Mesenchymal stem cell (in vitro differentiated cells and primary cell): ENCODE measurements around the gene KRTAP9-7.
"Not testable (repeated sequence)": the region's sequence is repeated elsewhere in the genome, so short reads cannot be mapped to it uniquely, and the experiment has no call there.

Source experiments
- DNase-seq: peaks from one replicate; pipeline ENCODE4 v3.0.0-alpha.2; 2013
- H2AFZ ChIP-seq: one replicate; pipeline ENCODE4 v1.6.1; 2013; ENCODE audit warnings: low read depth, mild to moderate bottlenecking, control low read depth, inconsistent platforms, low read length, moderate library complexity
- H2AK5ac ChIP-seq: 2 replicates; pipeline ENCODE4 v1.6.1; 2013; ENCODE audit warnings: low read length, moderate library complexity, mild to moderate bottlenecking, inconsistent platforms; ENCODE audit not compliant: severe bottlenecking
- H2BK120ac ChIP-seq: one replicate; pipeline ENCODE4 v1.6.1; 2013; ENCODE audit warnings: low read depth, mild to moderate bottlenecking, inconsistent platforms, low read length, moderate library complexity
- H2BK12ac ChIP-seq, 2 experiments: one replicate each; pipeline ENCODE4 v1.6.1; 2013; ENCODE audit warnings: inconsistent platforms in 2 of 2, low read length in 2 of 2, mild to moderate bottlenecking in 2 of 2, moderate library complexity in 2 of 2, control low read depth in 1 of 2
- H2BK15ac ChIP-seq: one replicate; pipeline ENCODE4 v1.6.1; 2013; ENCODE audit warnings: mild to moderate bottlenecking, low read depth, inconsistent platforms; ENCODE audit not compliant: poor library complexity, severe bottlenecking
- H2BK5ac ChIP-seq: 2 replicates; pipeline ENCODE4 v1.6.1; 2013; ENCODE audit warnings: low read depth, mild to moderate bottlenecking, low read length, control low read depth, inconsistent platforms; ENCODE audit not compliant: poor library complexity, severe bottlenecking
- H3K14ac ChIP-seq, 2 experiments: one replicate each; pipeline ENCODE4 v1.6.1; 2013; ENCODE audit warnings: inconsistent platforms in 2 of 2, low read length in 2 of 2, control low read depth in 1 of 2, mild to moderate bottlenecking in 1 of 2, moderate library complexity in 1 of 2
- H3K18ac ChIP-seq, 2 experiments: one replicate each; pipeline ENCODE4 v1.6.1; 2013; ENCODE audit warnings: inconsistent platforms in 2 of 2, low read length in 2 of 2, control low read depth in 1 of 2, low read depth in 1 of 2, mild to moderate bottlenecking in 1 of 2
- H3K23ac ChIP-seq, 2 experiments: one replicate each; pipeline ENCODE4 v1.6.1; 2013; ENCODE audit warnings: inconsistent platforms in 2 of 2, low read length in 2 of 2, mild to moderate bottlenecking in 2 of 2, moderate library complexity in 2 of 2, control low read depth in 1 of 2
- H3K27ac ChIP-seq: 2 replicates; pipeline ENCODE4 v1.5.1; 2013; ENCODE audit warnings: mild to moderate bottlenecking, moderate library complexity, low read length, control low read depth, inconsistent platforms; ENCODE audit not compliant: poor library complexity, severe bottlenecking
- H3K27me3 ChIP-seq, 2 experiments: 2 replicates each; pipeline versions ENCODE4 v1.6.1 to v1.7.0; 2013; ENCODE audit warnings: low read length in 2 of 2, mild to moderate bottlenecking in 2 of 2, moderate library complexity in 2 of 2, control low read depth in 1 of 2, inconsistent platforms in 1 of 2; ENCODE audit not compliant: control insufficient read depth in 1 of 2, insufficient read depth in 1 of 2
- H3K36me3 ChIP-seq, 2 experiments: 2 replicates each; pipeline versions ENCODE4 v1.6.1 to v1.7.0; 2013; ENCODE audit warnings: low read length in 2 of 2, control low read depth in 1 of 2, inconsistent platforms in 1 of 2, low read depth in 1 of 2, mild to moderate bottlenecking in 1 of 2; ENCODE audit not compliant: insufficient read depth in 2 of 2, control insufficient read depth in 1 of 2
- H3K4ac ChIP-seq, 2 experiments: one replicate each; pipeline ENCODE4 v1.6.1; 2013; ENCODE audit warnings: inconsistent platforms in 2 of 2, low read length in 2 of 2, mild to moderate bottlenecking in 2 of 2, moderate library complexity in 2 of 2, control low read depth in 1 of 2, low read depth in 1 of 2
- H3K4me1 ChIP-seq: 2 replicates; pipeline ENCODE4 v1.6.1; 2013; ENCODE audit warnings: low read depth, low read length, control low read depth; ENCODE audit not compliant: control insufficient read depth, insufficient read depth
- H3K4me2 ChIP-seq: 2 replicates; pipeline ENCODE4 v1.6.1; 2013; ENCODE audit warnings: low read length, mild to moderate bottlenecking, inconsistent platforms; ENCODE audit not compliant: poor library complexity, severe bottlenecking
- H3K4me3 ChIP-seq, 2 experiments: 2 replicates each; pipeline versions ENCODE4 v1.5.1 to v1.7.0; 2013; ENCODE audit warnings: low read length in 2 of 2, mild to moderate bottlenecking in 2 of 2, control low read depth in 1 of 2, low read depth in 1 of 2; ENCODE audit not compliant: insufficient read depth in 1 of 2
- H3K79me1 ChIP-seq: replicated peaks from 2 replicates; pipeline ENCODE4 v1.6.1; 2013; ENCODE audit warnings: mild to moderate bottlenecking, control low read depth, low read length, inconsistent platforms; ENCODE audit not compliant: poor library complexity, severe bottlenecking
- H3K9ac ChIP-seq: 2 replicates; pipeline ENCODE4 v1.7.0; 2013; ENCODE audit warnings: mild to moderate bottlenecking, low read length, moderate library complexity
- H3K9me3 ChIP-seq: 2 replicates; pipeline ENCODE4 v1.7.0; 2013; ENCODE audit warnings: mild to moderate bottlenecking, low read length; ENCODE audit not compliant: control insufficient read depth
- H4K8ac ChIP-seq: one replicate; pipeline ENCODE4 v1.6.1; 2013; ENCODE audit warnings: inconsistent platforms, mild to moderate bottlenecking, low read length, moderate library complexity
- H4K91ac ChIP-seq: one replicate; pipeline ENCODE4 v1.6.1; 2013; ENCODE audit warnings: mild to moderate bottlenecking, low read length, inconsistent platforms
- WGBS: methylation state at CpG from one replicate; pipeline ENCODE4 v1.1.7; 2013; ENCODE audit warnings: mixed read lengths; 5-methylcytosine and 5-hydroxymethylcytosine counted together

The KRTAP9-7 gene

GRCh38 chr17:41264599-41264998, 10.9 kb upstream of the KRTAP9-7 start:
- Histone ChIP-seq H3K23ac (no peak overlapping the region), H3K9me3 (no peaks in the 10 kb centered on the region), H3K4me3 (no peak overlapping the region), H3K27ac (no peak overlapping the region), H2BK120ac (no peak overlapping the region), H3K79me1 (no peaks in the 10 kb centered on the region), H3K4me1 (no peaks in the 10 kb centered on the region), H3K27me3 (peaks cover 0 to 22% of the 10 kb centered on the region in 2 experiments), H2BK5ac (no peak overlapping the region), H2AFZ (no peak overlapping the region), H4K91ac (no peak overlapping the region), H3K9ac (no peak overlapping the region), H3K36me3 (no peaks in the 10 kb centered on the region), H3K18ac (no peak overlapping the region), H2AK5ac (no peak overlapping the region), H2BK15ac (no peak overlapping the region), H3K4ac (no peak overlapping the region), H3K14ac (no peak overlapping the region), H2BK12ac (no peak overlapping the region), H3K4me2 (no peak overlapping the region), H4K8ac (no peak overlapping the region)
- no peak for DNase-seq
- WGBS = 83% methylated on average over 2 of the region's 3 CpGs

DNA sequence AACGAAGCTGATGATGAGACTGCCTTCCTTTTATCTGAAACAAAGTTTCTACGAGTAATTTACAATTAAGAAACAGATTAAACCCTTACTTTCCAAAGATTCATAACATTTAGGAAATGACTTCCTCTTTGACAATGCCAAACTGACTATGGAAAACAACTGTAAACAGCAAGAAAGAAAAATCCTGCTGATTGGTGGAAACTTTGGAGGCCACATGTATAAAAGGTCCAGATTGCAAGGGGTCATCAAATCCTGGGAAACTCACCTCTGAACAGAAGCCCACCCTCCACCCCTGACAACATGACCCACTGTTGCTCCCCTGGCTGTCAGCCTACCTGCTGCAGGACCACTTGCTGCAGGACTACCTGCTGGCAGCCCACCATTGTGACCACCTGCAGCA, 10.4 kb upstream of the KRTAP9-7 start, which contains the start of gene KRTAP9-6:
TSS of gene KRTAP9-6 (plus strand) at position 301 of the 400 bp plus-strand sequence. CDS start at position 301, 0 bp downstream.
- no peak for DNase-seq

DNA sequence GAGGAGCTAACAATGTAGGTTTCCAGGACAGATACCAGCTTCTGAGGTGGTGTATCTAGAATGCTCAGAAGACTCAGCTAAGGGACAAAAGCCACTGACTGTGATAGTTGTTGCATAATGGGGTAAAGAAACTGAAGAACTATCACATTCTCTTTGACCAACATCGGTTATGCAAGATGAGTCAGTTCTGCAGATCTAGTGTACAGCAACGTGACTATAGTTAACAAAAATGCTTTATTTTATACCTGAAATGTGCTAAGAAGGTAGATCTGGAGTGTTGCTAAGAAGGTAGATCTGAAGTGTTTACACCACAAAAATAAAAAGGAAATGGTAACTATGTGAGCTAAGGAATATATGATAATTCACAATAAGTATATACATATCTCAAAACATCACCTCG, 7.8 kb upstream of the KRTAP9-7 start:
- H2AFZ ChIP-seq = no peak overlapping the region
- H4K8ac ChIP-seq = no peak overlapping the region
- no peaks in the 10 kb centered on the region for H3K36me3 ChIP-seq
- H3K79me1 ChIP-seq = no peaks in the 10 kb centered on the region
- no CpG with 5 or more reads among the region's 3 CpGs for WGBS
- no peak overlapping the region for H3K9ac ChIP-seq
- H3K27ac ChIP-seq = no peak overlapping the region
- no peaks in the 10 kb centered on the region for H3K9me3 ChIP-seq
- no peak overlapping the region for H3K14ac ChIP-seq
- no peak overlapping the region for H2BK120ac ChIP-seq
- H3K27me3 ChIP-seq = peaks cover 0 to 21% of the 10 kb centered on the region in 2 experiments
- H3K23ac ChIP-seq = no peak overlapping the region
- H3K4me3 ChIP-seq = no peak overlapping the region
- H4K91ac ChIP-seq = no peak overlapping the region
- H2AK5ac ChIP-seq = no peak overlapping the region
- H3K18ac ChIP-seq = no peak overlapping the region
- H3K4me1 ChIP-seq = no peaks in the 10 kb centered on the region
- DNase-seq = no peak
- no peak overlapping the region for H2BK12ac ChIP-seq
- no peak overlapping the region for H2BK5ac ChIP-seq
- H3K4me2 ChIP-seq = no peak overlapping the region
- no peak overlapping the region for H3K4ac ChIP-seq
- H2BK15ac ChIP-seq = no peak overlapping the region

More for the DNA sequence above, 10.4 kb upstream of the KRTAP9-7 start, which contains the start of gene KRTAP9-6:
- H2BK15ac ChIP-seq = no peak within 1 kb of the TSS
- no peak within 1 kb of the TSS for H2BK5ac ChIP-seq
- H3K27me3 ChIP-seq = peaks cover 0 to 22% of the 10 kb centered on the region in 2 experiments
- H3K36me3 ChIP-seq = no peaks in the 10 kb centered on the region
- no peak within 1 kb of the TSS for H3K23ac ChIP-seq
- H4K8ac ChIP-seq = no peak within 1 kb of the TSS
- no peak within 1 kb of the TSS for H3K9ac ChIP-seq
- no peak within 1 kb of the TSS for H4K91ac ChIP-seq
- H3K4me1 ChIP-seq = no peaks in the 10 kb centered on the region
- H2BK120ac ChIP-seq = no peak within 1 kb of the TSS
- H3K79me1 ChIP-seq = no peaks in the 10 kb centered on the region
- H3K27ac ChIP-seq = no peak within 1 kb of the TSS
- H2BK12ac ChIP-seq = no peak within 1 kb of the TSS
- H3K4me3 ChIP-seq = no peak within 1 kb of the TSS
- H3K18ac ChIP-seq = no peak within 1 kb of the TSS
- H3K9me3 ChIP-seq = no peaks in the 10 kb centered on the region
- WGBS = 64% methylated on average over 2 of the region's 2 CpGs
- H3K4me2 ChIP-seq = no peak within 1 kb of the TSS
- no peak within 1 kb of the TSS for H2AK5ac ChIP-seq
- H2AFZ ChIP-seq = no peak within 1 kb of the TSS
- H3K4ac ChIP-seq = no peak within 1 kb of the TSS
- no peak within 1 kb of the TSS for H3K14ac ChIP-seq

DNA sequence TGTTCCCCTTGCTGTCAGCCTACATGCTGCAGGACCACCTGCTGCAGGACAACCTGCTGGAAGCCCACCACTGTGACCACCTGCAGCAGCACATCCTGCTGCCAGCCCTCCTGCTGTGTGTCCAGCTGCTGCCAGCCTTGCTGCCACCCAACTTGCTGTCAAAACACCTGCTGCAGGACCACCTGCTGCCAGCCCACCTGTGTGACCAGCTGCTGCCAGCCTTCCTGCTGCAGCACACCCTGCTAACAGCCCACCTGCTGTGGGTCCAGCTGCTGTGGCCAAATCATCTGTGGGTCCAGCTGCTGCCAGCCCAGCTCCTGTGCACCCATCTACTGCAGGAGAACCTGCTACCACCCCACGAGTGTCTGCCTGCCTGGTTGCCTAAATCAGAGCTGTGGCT, 4.2 kb upstream of the KRTAP9-7 start:
- not testable (repeated sequence) for H2BK120ac ChIP-seq, H3K36me3 ChIP-seq, H3K4me3 ChIP-seq, H3K79me1 ChIP-seq, H3K9ac ChIP-seq, H2BK5ac ChIP-seq, H2AFZ ChIP-seq, H2BK12ac ChIP-seq, H3K27ac ChIP-seq, DNase-seq, H3K18ac ChIP-seq, H3K4me1 ChIP-seq, H4K91ac ChIP-seq, H3K9me3 ChIP-seq, H3K4me2 ChIP-seq, H3K4ac ChIP-seq, H3K23ac ChIP-seq, H3K27me3 ChIP-seq, H3K14ac ChIP-seq, H2BK15ac ChIP-seq, H2AK5ac ChIP-seq, H4K8ac ChIP-seq
- WGBS = no CpG with 5 or more reads among the region's 1 CpG
